ENCODE results near the gene IL3. TPM values are rescaled to one million over a fixed set of nuclear protein-coding genes. Genes with fewer than 3 reads are reported as not detected.

IL3 gene
- total RNA-seq, 1 experiment from 2014 or later: not detected

DNA sequence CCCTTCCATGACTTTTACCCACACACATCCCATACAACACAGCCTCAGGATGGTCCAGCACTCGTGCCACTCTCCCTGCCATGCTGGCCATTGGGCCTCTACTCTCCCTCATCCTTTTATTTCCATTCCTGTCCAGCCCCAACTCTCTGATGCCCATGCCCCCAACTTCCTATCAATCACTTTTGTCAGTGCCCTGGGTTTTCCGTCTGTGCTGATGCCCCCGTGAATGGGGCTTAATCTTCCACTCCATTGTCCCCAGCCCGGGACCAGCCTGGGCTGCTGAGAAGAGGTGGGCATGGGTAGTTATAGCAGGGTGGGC is 36.4 kb upstream of the IL3 start:
- no peak for DNase-seq (ENCODE audit: low read depth)
- in situ Hi-C loops (cut with HindIII; ENCODE audit: low pct_unique_long_range_greater_than_20kb, low sequenced_read_pairs): no loop called here

DNA sequence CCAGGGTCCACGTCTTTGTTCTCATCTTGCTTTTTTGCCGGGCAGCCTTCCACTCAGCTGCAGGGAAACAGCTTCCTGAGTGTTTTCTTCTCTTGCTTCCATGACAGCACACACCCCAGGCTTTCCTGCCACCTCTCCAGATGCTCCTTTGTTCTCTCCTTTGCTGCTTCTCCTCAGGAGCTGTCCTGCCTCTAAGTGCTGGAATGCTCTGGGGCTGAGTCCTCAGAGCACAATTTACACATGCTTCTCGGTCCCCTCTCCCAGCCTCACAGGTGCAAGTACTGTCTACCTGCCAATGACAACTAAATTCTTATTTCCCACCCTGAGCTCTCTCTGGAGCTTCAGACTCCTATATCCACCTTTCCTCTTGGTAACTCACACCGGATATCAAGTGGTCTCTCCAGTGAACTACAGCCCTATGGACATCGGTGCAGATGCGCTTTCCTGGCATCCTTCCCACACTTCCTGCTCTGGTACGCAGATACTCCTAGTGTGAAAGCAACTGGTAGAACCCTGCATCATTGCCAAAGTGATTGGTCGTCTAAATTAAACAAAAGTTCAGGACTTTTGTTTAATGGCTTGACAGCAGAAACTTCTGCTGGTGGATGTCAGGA is 35.6 kb upstream of the IL3 start:
- no peak for DNase-seq (ENCODE audit: low read depth)
- in situ Hi-C loops (cut with HindIII; ENCODE audit: low pct_unique_long_range_greater_than_20kb, low sequenced_read_pairs): no loop called here

DNA sequence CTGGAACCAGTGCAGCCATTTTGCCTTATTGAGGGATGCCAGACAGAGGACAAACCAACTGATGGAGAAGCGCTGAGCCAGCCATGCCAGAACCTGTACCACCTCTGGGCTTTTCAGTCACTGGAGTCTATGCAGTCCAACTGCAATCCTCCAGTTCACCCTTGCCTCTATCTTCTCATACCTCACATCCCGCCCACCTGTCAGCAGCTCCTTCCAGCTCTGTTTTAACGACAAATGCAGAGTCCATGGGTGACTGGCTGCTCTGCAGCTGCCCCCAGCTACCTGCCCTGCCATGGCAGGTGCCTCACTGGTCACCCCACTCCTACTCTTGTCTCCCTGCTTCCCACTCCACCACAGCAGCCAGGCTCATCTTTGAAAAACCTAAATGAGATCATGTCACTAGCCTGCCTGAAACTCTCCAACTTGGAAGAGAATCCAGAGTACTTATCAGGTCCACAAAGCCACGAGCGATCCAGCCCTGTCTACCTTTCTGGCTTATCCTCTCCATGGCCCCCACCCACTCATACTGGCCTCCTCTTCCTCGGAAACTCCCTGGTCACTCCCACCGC is 35.0 kb upstream of the IL3 start:
- in situ Hi-C loops (cut with HindIII; ENCODE audit: low pct_unique_long_range_greater_than_20kb, low sequenced_read_pairs): no loop called here
- DNase-seq (ENCODE audit: low read depth): no peak

DNA sequence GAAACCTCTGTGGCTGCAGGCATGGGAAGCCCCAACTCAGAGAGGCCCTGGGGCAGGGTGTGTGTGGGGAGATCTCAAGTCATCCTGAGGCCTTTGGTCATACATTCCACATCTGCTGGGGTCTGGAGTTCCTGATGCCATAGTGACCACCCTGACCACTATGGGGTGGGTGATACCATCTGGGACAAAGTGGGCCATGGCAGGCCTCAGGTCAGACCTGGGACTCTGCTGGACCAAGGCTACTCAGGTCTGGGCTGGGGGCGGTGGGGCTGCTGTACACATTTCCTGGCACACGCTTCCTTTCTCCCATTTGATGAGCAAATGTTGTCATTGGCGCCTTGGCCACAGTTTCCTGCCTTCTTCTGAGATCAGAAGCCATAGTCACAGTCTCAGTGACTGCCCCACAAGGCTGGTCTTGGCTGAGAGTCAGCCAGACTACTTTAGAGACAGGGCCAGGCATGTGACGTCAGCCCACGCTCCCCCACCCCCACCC is 33.9 kb upstream of the IL3 start:
- in situ Hi-C loops (cut with HindIII; ENCODE audit: low pct_unique_long_range_greater_than_20kb, low sequenced_read_pairs): no loop called here
- DNase-seq (ENCODE audit: low read depth): no peak

DNA sequence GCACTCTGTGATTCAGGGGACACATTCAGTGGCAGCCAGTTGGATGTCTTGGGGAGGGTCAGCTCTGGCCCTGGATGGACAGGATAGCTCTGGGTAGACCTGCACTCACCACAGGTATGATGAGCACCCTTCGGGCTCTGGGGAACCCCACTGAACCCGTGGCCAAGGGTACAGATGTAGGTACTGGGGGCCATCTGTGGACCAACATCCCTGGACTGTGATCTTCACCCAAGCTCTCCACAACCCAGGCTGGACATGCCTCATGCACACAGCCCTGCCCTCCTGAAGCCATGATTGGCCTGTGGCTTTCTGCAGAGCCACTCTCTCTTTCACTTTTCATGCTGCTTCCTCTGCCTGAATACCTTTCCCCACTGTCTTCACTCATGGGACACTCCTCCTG is 33.4 kb upstream of the IL3 start:
- DNase-seq (ENCODE audit: low read depth): no peak
- in situ Hi-C loops (cut with HindIII; ENCODE audit: low pct_unique_long_range_greater_than_20kb, low sequenced_read_pairs): no loop called here

DNA sequence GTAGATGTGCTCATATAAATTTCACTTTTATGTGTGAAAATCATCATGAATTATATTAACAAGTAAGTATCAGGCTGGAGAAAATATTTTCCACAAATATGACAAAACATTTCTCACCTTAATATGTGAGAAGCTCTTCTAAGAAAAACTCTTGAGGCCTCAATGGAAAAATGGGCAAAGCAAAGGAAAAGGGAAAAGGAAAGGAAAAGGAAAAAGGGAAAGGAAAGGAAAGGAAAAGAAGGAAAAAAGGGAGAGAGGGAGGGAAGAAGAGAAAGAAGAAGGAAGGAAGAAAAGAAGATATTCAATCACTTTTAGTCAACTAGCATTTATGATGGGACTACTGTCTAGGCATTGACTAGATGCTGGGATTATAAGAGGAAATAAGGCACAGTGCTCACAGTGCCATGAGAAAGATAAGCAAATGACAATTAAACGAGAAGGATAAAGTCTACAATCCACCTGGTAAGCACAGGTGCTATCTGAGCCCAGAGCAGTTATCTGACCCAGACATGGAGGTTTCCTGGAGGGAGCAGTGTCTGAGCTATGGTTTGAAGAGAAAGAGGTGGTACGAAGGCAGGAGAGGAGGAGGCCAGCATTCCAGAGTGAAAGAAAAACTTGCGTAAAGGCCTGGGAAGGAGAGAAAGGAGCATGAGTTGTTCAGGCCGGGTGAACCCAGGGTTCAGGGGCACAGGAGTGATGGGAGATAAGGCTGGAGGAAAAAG is 30.7 kb upstream of the IL3 start:
- in situ Hi-C loops (cut with HindIII; ENCODE audit: low pct_unique_long_range_greater_than_20kb, low sequenced_read_pairs): no loop called here
- no peak for DNase-seq (ENCODE audit: low read depth)

DNA sequence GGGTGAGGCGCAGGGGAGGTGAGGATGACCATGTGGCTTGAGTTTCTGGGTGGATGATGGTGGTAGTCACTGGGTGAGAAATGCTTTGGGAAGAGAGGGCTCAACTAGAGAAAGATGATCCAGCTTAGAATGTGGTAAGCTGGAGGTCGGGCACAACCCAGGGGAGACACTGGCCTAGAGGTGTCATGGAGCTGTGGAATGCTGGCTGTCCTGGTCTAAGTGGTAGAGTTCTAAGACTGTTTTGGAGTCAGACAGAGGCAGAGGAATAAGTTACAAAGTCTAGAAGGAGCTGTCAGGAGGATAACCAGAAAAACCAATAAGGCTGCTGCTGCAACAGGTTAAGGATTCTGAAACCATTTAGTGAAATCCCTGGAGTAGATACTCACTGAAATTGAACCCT is 29.8 kb upstream of the IL3 start:
- in situ Hi-C loops (cut with HindIII; ENCODE audit: low pct_unique_long_range_greater_than_20kb, low sequenced_read_pairs): no loop called here

DNA sequence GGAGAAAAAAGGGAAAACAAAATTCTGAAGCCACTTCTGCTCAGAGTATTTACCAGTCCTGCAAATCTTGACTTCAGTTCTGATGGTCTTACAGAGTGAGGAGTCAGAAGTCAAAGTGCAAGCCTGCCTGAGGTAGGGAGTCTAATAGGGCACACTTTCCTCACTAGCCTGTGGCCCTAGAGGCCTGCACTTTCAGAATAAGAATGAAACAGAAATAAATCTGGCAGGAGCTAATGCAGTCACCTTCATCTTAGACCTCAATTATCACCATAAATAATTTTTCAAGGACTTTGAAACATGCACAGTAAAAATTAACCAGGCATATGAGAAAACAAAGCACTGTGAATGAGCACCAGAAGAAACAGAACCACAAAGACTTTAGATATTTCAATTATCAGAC is 28.3 kb upstream of the IL3 start:
- no peak for DNase-seq (ENCODE audit: low read depth)
- in situ Hi-C loops (cut with HindIII; ENCODE audit: low pct_unique_long_range_greater_than_20kb, low sequenced_read_pairs): no loop called here

More for the DNA sequence above, 29.8 kb upstream of the IL3 start:
- DNase-seq (ENCODE audit: low read depth): no peak

DNA sequence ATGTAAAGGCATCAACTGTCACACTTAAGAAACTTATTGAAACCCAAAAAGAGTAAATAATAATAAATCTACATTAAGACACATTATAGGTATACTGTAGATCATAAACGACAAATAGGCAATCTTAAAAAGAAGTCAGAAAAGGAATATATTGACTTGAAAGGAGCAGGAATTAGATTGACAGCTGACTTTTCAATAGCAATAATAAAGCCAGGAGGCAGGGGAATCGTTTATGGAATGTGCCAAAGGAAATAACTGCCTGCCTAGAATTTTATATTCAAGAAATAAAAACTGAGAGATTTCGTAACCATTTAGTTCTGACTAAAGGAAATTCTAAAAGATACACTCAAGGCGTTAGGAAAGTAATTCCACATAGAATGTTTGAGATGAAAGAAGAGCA is 27.3 kb upstream of the IL3 start:
- no peak for DNase-seq (ENCODE audit: low read depth)
- in situ Hi-C loops (cut with HindIII; ENCODE audit: low pct_unique_long_range_greater_than_20kb, low sequenced_read_pairs): no loop called here

DNA sequence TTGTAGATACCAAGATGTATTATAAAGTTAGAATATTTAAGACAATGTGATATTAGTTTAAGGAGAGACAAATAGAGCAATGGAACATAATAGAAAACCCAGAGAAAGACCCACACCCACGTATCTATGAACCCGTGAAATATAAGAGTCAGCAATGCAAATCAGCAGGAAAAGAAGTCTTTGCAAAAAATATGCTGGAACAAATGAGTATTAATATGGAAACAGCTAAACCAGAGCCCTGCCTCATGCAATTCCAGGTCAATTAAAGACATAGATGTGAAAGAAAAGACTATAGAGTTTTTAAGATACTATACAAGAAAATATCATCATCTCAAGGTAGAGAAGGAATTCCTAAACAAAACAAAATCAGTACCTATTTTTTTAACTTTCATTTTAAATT is 23.1 kb upstream of the IL3 start:
- DNase-seq (ENCODE audit: low read depth): no peak
- in situ Hi-C loops (cut with HindIII; ENCODE audit: low pct_unique_long_range_greater_than_20kb, low sequenced_read_pairs): no loop called here

DNA sequence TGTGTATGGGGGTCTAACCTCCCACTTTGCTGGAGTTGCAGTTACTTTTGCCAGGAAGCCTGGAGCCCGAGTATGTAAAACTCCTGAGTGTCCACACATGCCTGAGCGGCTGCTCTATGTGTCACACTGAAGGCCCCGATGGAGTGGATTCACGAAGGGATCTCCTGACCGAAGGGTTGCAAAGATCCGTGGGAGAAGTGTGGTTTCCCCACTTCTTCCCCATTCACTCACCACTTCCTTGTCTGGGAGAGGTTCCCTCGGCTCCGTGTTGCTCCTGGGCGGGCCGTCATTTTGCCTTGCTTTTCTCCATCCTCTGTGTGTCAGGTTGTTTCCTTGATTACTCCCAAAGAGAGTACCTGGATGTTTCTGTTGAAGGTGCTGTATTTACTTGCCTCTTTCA is 16.2 kb upstream of the IL3 start:
- in situ Hi-C loops (cut with HindIII; ENCODE audit: low pct_unique_long_range_greater_than_20kb, low sequenced_read_pairs): no loop called here
- no peak for DNase-seq (ENCODE audit: low read depth)

DNA sequence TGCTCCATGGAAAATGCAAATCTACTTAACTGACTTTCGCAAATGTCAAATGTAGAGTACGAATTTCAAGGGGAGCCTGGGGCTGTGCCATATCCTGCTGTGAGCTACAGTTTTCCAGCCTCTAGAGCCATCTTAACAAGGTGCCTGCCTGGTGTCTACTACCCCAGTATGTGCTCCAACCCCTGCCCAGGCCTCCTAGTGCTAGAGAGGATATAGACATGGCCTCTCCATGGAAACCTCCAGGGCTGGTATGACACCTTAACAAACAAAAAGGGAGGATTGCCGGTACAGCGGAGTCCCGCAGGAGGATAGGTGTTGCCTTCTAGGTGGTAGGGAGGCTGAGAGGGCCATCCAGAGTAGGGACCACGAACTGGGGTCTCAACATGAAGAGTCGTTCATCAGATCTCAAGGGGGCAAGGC is 13.6 kb upstream of the IL3 start:
- in situ Hi-C loops (cut with HindIII; ENCODE audit: low pct_unique_long_range_greater_than_20kb, low sequenced_read_pairs): no loop called here
- DNase-seq (ENCODE audit: low read depth): no peak

DNA sequence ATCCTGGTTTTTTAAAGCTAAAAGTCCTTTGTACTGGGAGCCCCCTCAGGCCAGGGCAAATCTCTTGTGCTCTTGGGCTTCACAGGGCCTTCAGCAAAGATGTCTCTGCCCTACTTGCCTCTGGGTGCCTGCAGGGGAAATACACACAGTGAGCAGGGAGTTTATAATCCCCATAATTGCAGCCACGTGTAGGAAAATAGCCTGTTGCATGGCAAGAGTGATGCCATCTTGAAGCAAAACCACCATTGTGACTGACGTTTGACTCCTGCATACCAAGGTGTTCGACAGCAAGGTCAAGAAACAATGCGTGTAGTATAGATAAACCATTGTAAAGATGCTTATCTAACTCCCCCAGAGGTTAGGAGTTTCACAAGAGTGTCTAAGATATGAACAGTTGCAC is 11.4 kb upstream of the IL3 start:
- in situ Hi-C loops (cut with HindIII; ENCODE audit: low pct_unique_long_range_greater_than_20kb, low sequenced_read_pairs): no loop called here
- no peak for DNase-seq (ENCODE audit: low read depth)

DNA sequence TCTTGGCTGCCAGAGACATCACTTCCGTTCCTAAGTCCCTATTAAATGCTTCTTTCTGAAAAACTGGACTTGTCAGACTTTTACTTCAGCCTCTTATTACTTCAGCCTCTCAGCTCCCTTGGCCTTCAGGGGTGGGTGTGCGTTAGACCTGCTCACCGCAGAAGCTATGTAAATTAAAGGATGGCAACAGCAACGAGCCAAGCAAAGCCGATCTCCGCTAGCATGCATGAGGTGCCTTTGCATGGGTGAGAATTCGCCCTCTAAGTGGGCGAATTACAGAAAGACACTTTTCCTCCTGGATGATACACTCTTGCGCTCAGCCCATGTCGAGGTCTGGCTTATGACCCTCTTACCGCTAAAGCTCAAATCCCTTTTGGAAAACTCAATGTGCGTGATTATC is 10.9 kb upstream of the IL3 start:
- DNase-seq (ENCODE audit: low read depth): no peak
- in situ Hi-C loops (cut with HindIII; ENCODE audit: low pct_unique_long_range_greater_than_20kb, low sequenced_read_pairs): no loop called here

DNA sequence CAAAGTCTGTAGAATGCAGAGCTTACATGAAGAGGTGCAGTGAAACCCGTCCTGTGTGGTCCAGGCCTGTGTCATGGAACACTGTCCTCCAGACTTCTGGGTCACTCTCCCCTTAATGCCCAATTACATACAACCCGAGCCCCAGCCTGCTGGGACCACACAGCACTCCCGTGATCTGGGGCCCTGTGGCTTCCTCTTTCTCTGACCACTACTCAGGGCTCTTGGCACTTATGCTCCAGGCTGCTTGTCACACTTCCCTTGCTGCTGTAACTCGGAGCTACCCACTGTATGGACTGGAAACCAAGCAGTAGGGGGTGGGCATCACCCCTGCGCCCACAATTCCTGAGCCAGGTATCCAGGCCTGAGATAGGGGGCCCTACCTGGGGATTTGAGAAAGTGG is 10.3 kb upstream of the IL3 start:
- in situ Hi-C loops (cut with HindIII; ENCODE audit: low pct_unique_long_range_greater_than_20kb, low sequenced_read_pairs): no loop called here
- DNase-seq (ENCODE audit: low read depth): no peak

DNA sequence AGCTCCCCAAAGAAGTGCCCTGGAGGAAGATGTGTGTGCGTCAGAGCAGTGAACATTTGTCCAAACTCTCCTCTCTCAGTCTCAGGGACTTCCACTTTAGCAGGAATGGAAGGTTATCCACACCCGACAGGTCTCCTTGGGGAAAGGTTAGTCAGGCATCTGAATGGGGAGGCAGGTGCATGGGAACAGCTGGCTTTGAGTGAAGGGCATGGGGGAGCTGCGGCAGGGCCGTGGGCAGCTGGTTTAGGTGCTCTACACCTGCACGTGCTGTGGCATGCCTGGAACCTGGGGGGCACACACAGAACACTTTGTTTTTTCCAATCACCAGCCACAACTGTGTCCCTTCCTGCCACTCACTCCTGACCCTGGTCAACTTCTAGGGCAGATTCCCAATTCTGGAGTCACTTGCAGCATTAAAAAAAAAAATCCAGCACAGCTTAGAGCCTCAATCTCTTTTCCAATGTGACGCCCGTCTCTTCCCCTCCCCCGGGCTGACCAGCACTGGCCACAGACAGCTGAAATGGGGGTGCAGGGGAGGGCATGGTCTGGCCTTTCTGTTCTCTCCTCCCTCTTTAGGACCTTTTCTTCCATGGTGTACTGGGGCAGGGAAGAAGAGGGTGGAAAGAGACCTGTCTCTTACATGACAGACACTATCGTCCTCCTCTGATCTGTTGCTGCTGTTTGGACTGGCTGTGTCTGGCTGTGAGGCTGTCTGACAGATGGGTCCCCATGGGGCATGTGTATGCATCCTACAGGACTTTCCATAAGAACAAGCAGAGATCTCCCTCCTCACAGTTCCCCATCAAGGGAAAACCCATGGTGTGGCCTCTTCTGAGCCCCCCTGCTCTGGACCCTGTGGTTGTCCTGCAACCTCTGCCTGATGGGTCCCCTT is 9.5 kb upstream of the IL3 start:
- no peak for DNase-seq (ENCODE audit: low read depth)
- in situ Hi-C loops (cut with HindIII; ENCODE audit: low pct_unique_long_range_greater_than_20kb, low sequenced_read_pairs): no loop called here

DNA sequence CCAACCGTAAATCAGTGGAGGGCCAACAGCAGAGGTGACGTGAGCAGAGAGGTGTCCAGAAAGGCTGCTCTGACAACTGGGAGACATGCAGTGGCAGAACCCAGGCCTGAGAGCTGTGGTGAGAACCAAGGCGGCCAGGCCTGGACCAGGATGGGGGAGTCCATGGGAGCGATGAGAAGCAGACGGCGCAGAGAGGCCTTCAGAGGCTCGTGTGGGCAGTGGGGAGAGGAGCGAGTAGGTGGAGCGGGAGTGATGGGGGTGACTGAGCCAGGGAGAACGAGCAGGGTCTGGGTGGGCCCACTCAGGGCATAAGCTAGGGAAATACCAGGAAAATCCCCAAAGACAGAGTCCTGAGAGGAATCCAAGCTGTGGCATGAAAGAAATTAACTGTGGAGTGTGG is 7.9 kb upstream of the IL3 start:
- DNase-seq (ENCODE audit: low read depth): no peak
- in situ Hi-C loops (cut with HindIII; ENCODE audit: low pct_unique_long_range_greater_than_20kb, low sequenced_read_pairs): no loop called here

DNA sequence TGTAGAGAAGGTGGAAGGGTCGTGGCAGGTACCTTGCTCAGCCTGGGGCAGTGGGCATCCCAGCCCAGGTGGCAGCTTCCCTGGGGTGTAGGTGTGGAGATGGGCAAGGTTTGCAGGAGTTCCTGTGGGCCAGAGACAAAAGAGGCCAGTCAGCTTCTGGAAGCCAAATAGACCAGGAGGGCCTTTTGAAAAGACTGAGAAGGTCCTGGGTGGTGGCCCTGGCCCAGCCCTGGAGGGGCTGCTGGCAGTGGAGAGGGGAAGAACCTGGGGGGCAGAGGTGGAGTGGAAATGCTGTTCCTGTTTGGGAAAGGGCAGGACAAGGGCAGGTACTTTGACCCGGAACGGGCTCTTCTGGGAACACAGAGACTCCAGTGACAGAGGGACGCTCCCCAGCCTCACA is 7.0 kb upstream of the IL3 start:
- no peak for DNase-seq (ENCODE audit: low read depth)
- in situ Hi-C loops (cut with HindIII; ENCODE audit: low pct_unique_long_range_greater_than_20kb, low sequenced_read_pairs): no loop called here

DNA sequence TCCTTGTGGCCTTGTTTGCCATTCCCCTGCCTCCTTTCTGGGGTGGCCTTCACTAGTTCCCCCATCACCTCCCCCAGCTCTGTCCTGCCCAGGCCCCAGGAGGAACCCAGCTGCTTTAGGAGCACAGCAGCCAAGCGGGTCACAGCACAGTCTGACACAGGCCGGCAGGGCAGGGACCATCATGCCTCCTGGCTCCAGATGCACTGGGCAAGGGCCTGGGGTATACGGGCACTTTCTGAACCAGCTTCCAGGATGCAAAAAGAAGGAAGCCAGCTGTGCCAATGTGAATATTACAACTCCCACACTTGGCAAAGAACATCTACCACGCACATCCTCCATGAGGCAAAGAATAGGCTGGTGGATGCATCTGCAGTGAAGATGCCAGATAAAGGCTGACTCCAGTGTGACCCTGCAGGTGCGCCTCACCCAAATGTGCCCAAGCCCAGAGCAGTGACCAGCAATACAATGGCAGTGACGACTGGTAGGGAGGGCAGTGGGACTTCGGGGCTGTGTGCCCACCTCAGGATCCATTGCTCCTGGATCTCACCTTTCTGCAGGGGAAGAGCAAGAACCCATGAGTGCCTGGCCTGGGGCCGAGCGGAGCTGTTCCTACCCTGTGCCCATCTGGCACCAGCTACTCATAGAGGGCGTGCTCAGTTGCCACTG is 6.3 kb upstream of the IL3 start:
- in situ Hi-C loops (cut with HindIII; ENCODE audit: low pct_unique_long_range_greater_than_20kb, low sequenced_read_pairs): no loop called here

More for the DNA sequence above, 6.3 kb upstream of the IL3 start:
- DNase-seq (ENCODE audit: low read depth): no peak
